ENCODE data around the gene NAGA.

DNA sequence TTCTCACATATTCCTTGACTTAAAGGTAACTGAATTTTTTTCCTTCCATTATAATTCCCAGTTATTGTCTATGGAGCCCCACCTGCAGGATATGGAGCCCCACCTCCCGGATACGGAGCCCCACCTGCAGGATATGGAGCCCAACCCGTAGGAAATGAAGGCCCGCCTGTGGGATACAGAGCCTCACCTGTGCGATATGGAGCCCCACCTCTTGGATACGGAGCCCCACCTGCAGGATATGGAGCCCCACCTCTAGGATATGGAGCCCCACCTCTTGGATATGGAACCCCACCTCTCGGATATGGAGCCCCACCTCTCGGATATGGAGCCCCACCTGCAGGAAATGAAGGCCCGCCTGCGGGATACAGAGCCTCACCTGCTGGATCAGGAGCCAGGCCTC, 43.9 kb downstream of the NAGA start:
- TF ChIP-seq POLR2AphosphoS5 (IDR thresholded peaks at IDR 0.05) (no peak), EP300 (IDR thresholded peaks at IDR 0.05) (no peak)

All from esophagus muscularis mucosa (tissue), 3 donors.